Mucosa of rectum (tissue), 2 donors: ENCODE measurements around the gene PTOV1.

Experiments used
- H3K27ac ChIP-seq, 2 donors: one replicate each; pipeline ENCODE4 v1.7.0; 2013; ENCODE audit warnings: inconsistent platforms in 2 of 2, low read depth in 2 of 2, low read length in 2 of 2
- H3K27me3 ChIP-seq, 2 donors: one replicate each; pipeline ENCODE4 v1.7.0; 2013; ENCODE audit warnings: low read length in 2 of 2; ENCODE audit not compliant: control insufficient read depth in 2 of 2, insufficient read depth in 2 of 2
- H3K36me3 ChIP-seq, 2 donors: one replicate each; pipeline ENCODE4 v1.7.0; 2013; ENCODE audit warnings: low read length in 2 of 2; ENCODE audit not compliant: control insufficient read depth in 2 of 2, insufficient read depth in 2 of 2
- H3K4me1 ChIP-seq, 2 donors: one replicate each; pipeline ENCODE4 v1.7.0; 2013; ENCODE audit warnings: low read length in 2 of 2, mild to moderate bottlenecking in 1 of 2; ENCODE audit not compliant: control insufficient read depth in 2 of 2, insufficient read depth in 2 of 2
- H3K4me3 ChIP-seq, 2 donors: one replicate each; pipeline ENCODE4 v1.7.0; 2013; ENCODE audit warnings: low read length in 2 of 2
- H3K9ac ChIP-seq, 2 donors: one replicate each; pipeline ENCODE4 v1.7.0; 2013; ENCODE audit warnings: low read length in 2 of 2, low read depth in 1 of 2, mild to moderate bottlenecking in 1 of 2
- H3K9me3 ChIP-seq, 2 donors: one replicate each; pipeline ENCODE4 v1.7.0; 2013; ENCODE audit warnings: low read length in 2 of 2; ENCODE audit not compliant: control insufficient read depth in 2 of 2
- donor health status: healthy.
- donor health status: Normal muscosa, but diverticular disease.

Gene PTOV1

DNA sequence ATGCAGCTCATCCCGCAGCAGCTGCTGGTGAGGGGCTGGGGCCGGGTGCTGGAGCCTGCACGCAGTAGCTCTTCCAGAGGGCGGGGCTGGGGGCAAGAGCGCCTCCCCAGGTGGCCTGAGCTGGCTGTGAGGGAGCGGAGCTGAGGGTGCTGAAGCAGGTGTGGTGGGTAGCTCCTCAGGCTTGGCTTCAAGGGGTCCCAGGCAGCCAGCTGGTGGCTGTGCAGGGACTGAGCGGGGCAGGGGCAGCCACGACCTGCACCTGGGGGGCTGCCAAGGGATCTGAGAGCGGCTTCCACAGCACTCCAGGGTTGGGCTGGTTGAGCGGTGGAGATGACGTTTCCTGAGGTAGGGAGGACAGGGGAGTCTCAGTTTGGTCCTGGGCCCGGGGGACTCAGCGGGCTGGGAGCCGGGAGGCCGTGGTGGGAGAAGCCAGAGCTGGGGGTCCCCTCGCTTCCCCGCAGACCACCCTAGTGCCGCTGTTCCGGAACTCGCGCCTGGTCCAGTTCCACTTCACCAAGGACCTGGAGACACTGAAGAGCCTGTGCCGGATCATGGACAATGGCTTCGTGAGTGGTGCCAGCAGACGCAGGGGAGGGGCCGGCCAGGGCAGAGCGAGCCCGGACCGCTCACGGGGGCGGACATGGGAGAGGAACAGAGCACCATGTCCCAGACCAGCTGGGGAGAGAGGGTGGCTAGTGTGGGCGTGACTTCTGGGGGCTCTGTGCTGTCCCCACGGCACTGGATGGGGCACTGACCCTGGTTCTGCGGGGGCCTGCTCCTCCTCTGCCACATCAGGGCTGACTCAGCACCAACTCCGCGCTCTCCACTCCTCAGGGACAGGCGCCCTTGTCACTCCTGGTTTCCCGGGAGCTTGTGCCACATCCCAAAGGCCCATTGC, 7.4 kb downstream of the PTOV1 start:
- Histone ChIP-seq H3K9ac (no peak overlapping the region), H3K4me1 (no peaks in the 10 kb centered on the region), H3K9me3 (no peaks in the 10 kb centered on the region), H3K36me3 (peaks cover 16 to 42% of the 10 kb centered on the region in 2 donors), H3K27me3 (no peaks in the 10 kb centered on the region), H3K27ac (no peak overlapping the region), H3K4me3 (no peak overlapping the region)

DNA sequence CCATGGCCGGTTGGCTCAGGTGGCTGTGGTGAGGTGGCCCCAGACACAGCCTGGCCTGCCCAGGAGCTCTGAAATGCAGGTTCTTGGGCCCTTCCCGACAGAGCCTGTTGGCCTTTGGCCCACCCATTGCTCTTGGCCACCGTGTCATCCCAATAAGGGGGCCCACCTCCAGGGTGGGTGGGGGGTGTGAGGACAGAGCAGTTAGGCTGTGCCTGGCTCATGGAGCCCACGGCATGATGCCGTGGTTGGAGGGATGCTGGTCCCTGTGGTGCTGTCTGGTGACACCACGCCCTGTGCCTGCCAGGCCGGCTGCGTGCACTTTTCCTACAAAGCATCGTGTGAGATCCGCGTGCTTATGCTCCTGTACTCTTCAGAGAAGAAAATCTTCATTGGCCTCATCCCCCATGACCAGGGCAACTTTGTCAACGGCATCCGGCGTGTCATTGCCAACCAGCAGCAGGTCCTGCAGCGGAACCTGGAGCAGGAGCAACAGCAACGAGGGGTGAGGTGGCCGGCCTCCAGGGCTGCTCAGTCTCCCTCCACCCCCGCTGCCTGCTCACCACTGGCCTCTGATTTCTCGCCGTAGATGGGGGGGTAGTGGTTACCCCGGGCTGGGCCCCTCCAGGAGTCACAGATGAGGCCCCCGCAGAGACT, 8.8 kb downstream of the PTOV1 start:
- Histone ChIP-seq H3K4me1 (no peaks in the 10 kb centered on the region), H3K4me3 (no peak overlapping the region)

DNA sequence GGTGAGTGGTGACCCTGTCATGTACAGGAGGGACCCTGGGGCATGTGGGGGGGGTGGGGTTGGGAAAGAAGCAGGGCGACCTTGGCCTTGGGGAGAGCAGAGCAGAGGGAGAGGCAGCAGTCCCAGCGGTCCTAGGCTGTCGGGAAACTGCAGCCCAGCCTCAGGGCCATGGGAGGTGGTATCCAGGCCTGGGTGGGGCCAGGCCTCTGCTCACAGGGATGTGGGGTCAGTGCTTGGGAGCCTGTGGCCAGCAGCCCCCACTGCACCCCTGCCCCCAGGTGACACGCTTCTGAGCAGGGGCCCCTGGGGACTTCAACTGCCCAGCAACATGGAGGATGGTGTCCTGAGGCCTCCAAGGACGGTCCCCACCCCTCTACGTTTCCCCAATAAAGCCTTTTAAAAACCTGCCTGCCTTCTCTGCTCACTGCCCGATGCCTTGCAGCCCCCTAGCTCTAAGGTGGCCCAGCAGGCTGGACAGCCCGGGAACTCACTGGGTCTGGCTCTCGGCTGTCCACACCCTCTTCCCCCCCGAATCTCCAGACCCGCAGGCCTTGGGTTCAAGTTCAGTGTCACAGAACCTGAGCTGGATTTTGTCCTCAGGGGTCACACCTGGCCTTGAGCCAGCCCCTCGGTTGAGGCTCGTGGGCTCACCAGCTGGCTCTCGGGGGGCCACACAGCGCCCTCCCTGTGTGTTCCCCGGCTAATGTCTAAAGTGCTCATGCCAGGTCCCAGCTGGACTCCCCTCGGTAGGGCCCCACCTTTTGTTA, 9.6 kb downstream of the PTOV1 start:
- Histone ChIP-seq H3K36me3 (peaks cover 27 to 55% of the 10 kb centered on the region in 2 donors), H3K27me3 (no peaks in the 10 kb centered on the region), H3K4me3 (no peak overlapping the region), H3K9me3 (no peaks in the 10 kb centered on the region), H3K4me1 (no peaks in the 10 kb centered on the region), H3K9ac (peak overlapping the region in 1 of 2 donors; percentile 3), H3K27ac (peak overlapping the region; percentile 9 to 56)

More for the DNA sequence above, 8.8 kb downstream of the PTOV1 start:
- Histone ChIP-seq H3K9ac (no peak overlapping the region), H3K36me3 (peaks cover 27 to 57% of the 10 kb centered on the region in 2 donors), H3K9me3 (no peaks in the 10 kb centered on the region), H3K27me3 (no peaks in the 10 kb centered on the region), H3K27ac (no peak overlapping the region)

DNA sequence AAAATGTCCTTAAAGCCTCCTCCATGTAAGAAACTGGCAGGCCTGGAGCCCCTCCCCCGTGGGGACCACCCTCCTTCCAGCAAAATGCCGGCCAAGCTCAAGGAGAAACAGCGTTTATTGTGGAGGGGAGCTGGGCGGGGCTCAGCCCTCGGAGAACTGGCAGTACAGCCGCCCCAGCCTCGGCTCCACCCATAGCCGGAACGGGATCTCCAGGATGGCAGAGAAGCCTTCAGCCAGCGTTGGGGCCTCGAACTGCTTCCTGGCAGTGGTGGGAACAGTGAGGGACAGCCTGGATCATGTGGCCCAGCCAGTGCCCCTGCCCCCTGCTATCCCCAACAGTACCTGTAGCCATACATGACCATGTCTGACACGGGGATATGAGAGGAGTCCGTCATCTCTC, 10.1 kb downstream of the PTOV1 start:
- H3K27ac ChIP-seq, result peak overlapping the region in 1 of 2 donors; percentile 56
- H3K4me1 ChIP-seq, result peaks cover under 1 to 4% of the 10 kb centered on the region in 2 donors
- peaks cover 27 to 53% of the 10 kb centered on the region in 2 donors for H3K36me3 ChIP-seq
- H3K9me3 ChIP-seq, result no peaks in the 10 kb centered on the region
- H3K9ac ChIP-seq, result peak overlapping the region in 1 of 2 donors; percentile 3
- no peak overlapping the region for H3K4me3 ChIP-seq
- H3K27me3 ChIP-seq, result no peaks in the 10 kb centered on the region

DNA sequence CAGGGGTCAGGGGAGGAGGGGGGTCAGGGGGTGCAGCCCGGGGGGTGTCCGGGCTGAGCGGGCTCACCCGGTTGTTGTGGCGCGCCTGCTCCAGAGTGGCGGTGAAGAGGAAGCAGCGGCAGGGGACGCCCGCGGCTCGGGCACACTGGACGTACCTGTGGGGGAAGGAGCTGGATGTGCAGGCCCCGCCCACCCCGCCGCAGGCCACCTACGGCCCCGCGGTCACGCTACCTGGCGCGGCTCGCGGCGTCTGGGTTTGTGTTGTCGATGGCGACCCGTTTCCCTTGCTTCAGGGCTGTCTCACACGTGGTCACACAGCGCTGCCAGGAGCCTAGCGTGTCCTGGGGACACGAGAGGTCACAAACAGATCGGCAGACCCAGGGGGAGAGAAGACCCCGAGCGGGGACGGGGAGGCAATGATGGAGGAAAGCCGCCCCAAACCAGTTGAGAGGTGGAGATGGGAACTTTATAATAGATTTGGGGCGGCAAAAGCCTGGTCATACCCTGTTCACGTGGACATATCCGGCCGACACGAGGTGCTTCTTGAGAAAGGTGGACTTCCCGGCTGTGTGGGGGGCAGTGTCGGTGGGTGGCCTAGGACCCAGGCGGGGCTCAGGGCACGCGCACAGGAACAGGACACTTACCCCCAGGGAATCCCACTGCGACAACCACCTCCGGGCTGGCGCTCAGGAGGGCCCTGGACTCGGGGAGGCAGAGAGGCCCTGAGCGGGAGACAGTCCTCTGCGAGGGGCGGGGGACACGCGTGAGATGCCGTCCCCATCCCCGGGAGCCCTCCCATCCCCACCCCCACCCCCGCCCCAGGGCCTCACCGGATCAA, 10.8 kb downstream of the PTOV1 start:
- Histone ChIP-seq H3K36me3 (peaks cover 27 to 48% of the 10 kb centered on the region in 2 donors), H3K27ac (peak overlapping the region in 1 of 2 donors; percentile 56), H3K4me3 (no peak overlapping the region), H3K9ac (no peak overlapping the region), H3K9me3 (no peaks in the 10 kb centered on the region), H3K27me3 (no peaks in the 10 kb centered on the region), H3K4me1 (peaks cover 7 to 10% of the 10 kb centered on the region in 2 donors)

DNA sequence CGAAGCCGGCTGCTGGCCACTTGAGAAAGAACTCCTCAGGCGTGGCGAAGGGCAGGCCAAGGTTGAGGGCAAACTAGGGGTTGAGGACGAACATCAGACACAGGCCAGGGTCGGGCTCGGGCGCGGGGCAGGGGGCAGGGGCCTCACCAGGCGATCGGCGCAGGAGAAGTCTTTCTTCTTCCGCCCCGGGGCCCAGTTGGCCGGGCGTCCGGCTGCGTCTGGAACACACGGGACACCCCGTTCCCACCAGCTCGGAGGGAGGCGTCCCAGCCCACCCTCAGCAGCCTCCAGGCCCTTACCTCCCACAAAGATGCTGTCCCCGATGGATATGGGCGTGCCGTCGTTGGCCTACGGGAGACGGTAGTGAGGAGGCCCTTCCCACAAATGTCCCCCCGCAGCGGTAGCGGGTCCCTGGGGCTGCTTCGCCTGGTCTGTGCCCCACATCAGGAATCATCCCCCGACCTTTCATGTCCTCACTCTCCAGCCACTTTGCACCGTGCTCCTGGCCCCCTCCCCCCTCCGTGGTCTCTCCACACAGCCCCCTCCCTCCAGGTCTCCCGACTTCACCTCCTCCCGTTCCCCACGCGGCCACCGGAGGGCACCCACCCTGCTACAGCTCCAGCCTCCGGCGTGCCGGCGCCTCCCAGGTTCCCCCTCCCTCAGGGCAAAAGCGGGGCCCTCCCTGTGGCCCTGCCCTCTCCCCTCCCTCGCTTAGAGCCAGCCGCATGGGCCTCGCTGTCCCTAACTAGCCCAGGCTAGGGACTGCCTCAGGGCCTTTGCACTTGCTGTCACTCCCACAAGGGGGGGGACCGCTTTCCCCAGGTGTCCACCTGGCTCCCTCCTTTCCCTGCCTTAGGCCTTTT, 11.7 kb downstream of the PTOV1 start:
- Histone ChIP-seq H3K4me3 (no peak overlapping the region), H3K9ac (no peak overlapping the region), H3K27ac (no peak overlapping the region), H3K36me3 (peaks cover 23 to 43% of the 10 kb centered on the region in 2 donors), H3K27me3 (no peaks in the 10 kb centered on the region), H3K9me3 (no peaks in the 10 kb centered on the region), H3K4me1 (peaks cover 10 to 11% of the 10 kb centered on the region in 2 donors)

DNA sequence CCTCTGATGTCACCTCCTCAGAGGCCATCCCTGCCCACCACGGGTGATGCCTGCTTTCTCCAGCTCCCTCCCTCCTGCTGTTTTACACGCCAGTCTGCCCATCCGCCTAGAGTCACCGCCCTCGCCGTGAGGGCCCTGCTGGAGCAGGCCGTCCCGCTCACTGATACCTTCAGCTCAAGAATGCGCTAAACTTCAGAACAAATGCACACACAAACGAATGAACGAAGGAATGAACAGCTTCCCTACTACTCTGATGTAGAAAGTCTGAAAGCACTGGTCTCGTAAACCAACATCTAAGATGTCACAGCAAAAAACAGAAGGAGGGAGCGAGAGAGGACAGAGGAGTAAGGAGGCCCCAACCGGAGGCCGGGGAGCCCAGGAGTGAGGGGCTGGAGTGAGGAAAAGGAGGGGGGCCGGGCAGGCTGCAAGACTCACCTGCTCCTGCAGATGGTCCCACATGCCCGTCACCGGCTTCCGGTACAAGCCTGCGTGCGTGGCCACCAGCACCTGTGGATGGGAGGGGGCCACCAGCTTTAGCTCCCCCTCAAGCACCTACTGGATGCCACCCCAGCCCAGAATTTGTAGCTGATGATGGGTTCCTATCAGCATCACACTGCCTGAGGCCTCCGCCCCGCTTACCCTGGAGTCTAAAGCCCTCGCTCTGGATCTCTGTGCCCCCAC, 12.4 kb downstream of the PTOV1 start:
- Histone ChIP-seq H3K27ac (no peak overlapping the region), H3K9me3 (no peaks in the 10 kb centered on the region), H3K4me3 (no peak overlapping the region), H3K4me1 (peaks cover 11% of the 10 kb centered on the region in 2 donors), H3K9ac (no peak overlapping the region), H3K27me3 (no peaks in the 10 kb centered on the region), H3K36me3 (peaks cover 20 to 36% of the 10 kb centered on the region in 2 donors)

DNA sequence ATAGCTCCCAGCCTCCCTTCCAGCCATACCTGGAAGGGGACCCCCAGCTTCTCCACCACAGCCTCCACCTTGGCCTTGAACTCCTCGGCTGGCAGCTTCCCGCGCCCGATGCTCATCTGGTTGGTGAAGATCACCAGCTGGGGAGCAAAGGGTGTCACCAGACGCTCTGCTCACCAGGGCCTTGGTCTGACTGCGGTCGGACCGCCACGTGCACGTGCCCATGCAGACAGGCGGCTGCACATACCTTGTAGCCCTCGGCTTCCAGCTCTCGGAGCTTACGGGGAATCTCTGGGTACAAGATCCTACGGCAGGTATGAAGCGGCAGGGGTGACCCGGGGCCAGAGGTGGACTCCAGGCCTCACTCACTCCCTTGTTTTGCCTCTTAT, 13.0 kb downstream of the PTOV1 start:
- H3K27ac ChIP-seq, result no peak overlapping the region
- no peaks in the 10 kb centered on the region for H3K27me3 ChIP-seq
- no peak overlapping the region for H3K4me3 ChIP-seq
- peaks cover 20 to 32% of the 10 kb centered on the region in 2 donors for H3K36me3 ChIP-seq
- H3K9me3 ChIP-seq, result no peaks in the 10 kb centered on the region
- peaks cover 11 to 12% of the 10 kb centered on the region in 2 donors for H3K4me1 ChIP-seq
- H3K9ac ChIP-seq, result no peak overlapping the region
